NCI-H82 (cell line): ENCODE measurements around the gene DOLPP1.
A peak's percentile ranks its signal among the peaks of the same experiment; 100 is the strongest.
"Not testable (repeated sequence)": the region's sequence is repeated elsewhere in the genome, so short reads cannot be mapped to it uniquely, and the experiment has no call there.

Experiments
- DNase-seq: peaks from one replicate; lab custom pipeline; 2025; lab: John Stamatoyannopoulos, UW

DOLPP1 gene

GRCh38 chr9:129111528-129112151, 30.7 kb downstream of the DOLPP1 start:
- peak; percentile 75 for DNase-seq

GRCh38 chr9:129112526-129112925, 31.6 kb downstream of the DOLPP1 start:
- DNase-seq = not testable (repeated sequence)

- DNase-seq = no peak
Observed at GRCh38 chr9:129113645-129114304, 32.9 kb downstream of the DOLPP1 start.

GRCh38 chr9:129118799-129119198, 37.9 kb downstream of the DOLPP1 start:
- DNase-seq = no peak

GRCh38 chr9:129121483-129121882, 40.6 kb downstream of the DOLPP1 start:
- DNase-seq = no peak

GRCh38 chr9:129122133-129122532, 41.2 kb downstream of the DOLPP1 start:
- no peak for DNase-seq

- not testable (repeated sequence) for DNase-seq
Observed at GRCh38 chr9:129122976-129123375, 42.1 kb downstream of the DOLPP1 start.

- DNase-seq = no peak
Observed at GRCh38 chr9:129124506-129125069, 43.7 kb downstream of the DOLPP1 start.

GRCh38 chr9:129125478-129125877, 44.6 kb downstream of the DOLPP1 start:
- DNase-seq = no peak

- peak; percentile 56 for DNase-seq
Observed at GRCh38 chr9:129126749-129127618, 46.1 kb downstream of the DOLPP1 start.

- no peak for DNase-seq
Observed at GRCh38 chr9:129128689-129129088, 47.8 kb downstream of the DOLPP1 start.

GRCh38 chr9:129130271-129130670, 49.4 kb downstream of the DOLPP1 start:
- not testable (repeated sequence) for DNase-seq

- DNase-seq = no peak
Observed at GRCh38 chr9:129130791-129131190, 49.9 kb downstream of the DOLPP1 start.

GRCh38 chr9:129131300-129132145, 50.6 kb downstream of the DOLPP1 start:
- DNase-seq = peak; percentile 75

- no peak for DNase-seq
Observed at GRCh38 chr9:129133082-129133481, 52.2 kb downstream of the DOLPP1 start.

- DNase-seq = no peak
Observed at GRCh38 chr9:129135476-129135875, 54.6 kb downstream of the DOLPP1 start.

- no peak for DNase-seq
Observed at GRCh38 chr9:129136446-129137035, 55.6 kb downstream of the DOLPP1 start.

GRCh38 chr9:129137292-129138143, 56.6 kb downstream of the DOLPP1 start:
- no peak for DNase-seq

GRCh38 chr9:129138144-129138462, 57.2 kb downstream of the DOLPP1 start:
- no peak for DNase-seq

GRCh38 chr9:129138476-129139232, 57.7 kb downstream of the DOLPP1 start:
- no peak for DNase-seq
